ENCODE measurements around the gene CFAP299.

DNA sequence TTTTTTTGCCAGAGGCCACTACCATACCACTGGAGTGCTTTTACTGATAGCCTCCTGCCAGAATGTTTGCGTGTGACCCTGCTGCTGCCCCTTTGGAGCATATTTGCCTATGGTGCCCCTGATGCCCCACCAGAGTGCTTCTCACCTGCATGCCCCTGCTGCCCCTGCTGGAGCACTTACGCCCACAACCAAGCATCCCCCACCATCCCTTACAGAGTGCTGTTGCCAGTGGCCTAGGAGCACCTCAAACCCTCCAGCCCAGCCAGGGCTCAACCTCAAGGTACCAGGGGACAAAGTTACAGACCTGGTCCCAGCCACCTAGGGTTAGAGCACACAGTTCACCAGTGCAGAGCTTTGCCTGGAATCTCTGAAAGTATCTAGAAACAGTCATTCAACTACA, 207.2 kb downstream of the CFAP299 start:
- TF ChIP-seq POLR2A (IDR thresholded peaks at IDR 0.05), result no peak
- TF ChIP-seq, protein P1, sequence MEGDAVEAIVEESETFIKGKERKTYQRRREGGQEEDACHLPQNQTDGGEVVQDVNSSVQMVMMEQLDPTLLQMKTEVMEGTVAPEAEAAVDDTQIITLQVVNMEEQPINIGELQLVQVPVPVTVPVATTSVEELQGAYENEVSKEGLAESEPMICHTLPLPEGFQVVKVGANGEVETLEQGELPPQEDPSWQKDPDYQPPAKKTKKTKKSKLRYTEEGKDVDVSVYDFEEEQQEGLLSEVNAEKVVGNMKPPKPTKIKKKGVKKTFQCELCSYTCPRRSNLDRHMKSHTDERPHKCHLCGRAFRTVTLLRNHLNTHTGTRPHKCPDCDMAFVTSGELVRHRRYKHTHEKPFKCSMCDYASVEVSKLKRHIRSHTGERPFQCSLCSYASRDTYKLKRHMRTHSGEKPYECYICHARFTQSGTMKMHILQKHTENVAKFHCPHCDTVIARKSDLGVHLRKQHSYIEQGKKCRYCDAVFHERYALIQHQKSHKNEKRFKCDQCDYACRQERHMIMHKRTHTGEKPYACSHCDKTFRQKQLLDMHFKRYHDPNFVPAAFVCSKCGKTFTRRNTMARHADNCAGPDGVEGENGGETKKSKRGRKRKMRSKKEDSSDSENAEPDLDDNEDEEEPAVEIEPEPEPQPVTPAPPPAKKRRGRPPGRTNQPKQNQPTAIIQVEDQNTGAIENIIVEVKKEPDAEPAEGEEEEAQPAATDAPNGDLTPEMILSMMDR (IDR thresholded peaks at IDR 0.05), result no peak
